Vagina (tissue), 2 donors: ENCODE results near the gene VPS37C.

ENCODE experiments used
- CTCF ChIP-seq, 3 experiments: fragments of 450-650 bp in 2 of 3; fragments of 200-600 bp in 1 of 3; sonication (generic) in 1 of 3; IDR thresholded peaks; one replicate each; pipeline ENCODE4 v1.5.1; 2017 to 2019; ENCODE audit warnings: antibody characterized with exemption in 3 of 3, mild to moderate bottlenecking in 2 of 3, moderate library complexity in 2 of 3
- POLR2A ChIP-seq, 2 donors: fragments of 450-650 bp; IDR thresholded peaks; one replicate each; pipeline ENCODE4 v1.6.1; 2017; ENCODE audit warnings: antibody characterized with exemption in 2 of 2, mild to moderate bottlenecking in 2 of 2, moderate library complexity in 2 of 2

DNA sequence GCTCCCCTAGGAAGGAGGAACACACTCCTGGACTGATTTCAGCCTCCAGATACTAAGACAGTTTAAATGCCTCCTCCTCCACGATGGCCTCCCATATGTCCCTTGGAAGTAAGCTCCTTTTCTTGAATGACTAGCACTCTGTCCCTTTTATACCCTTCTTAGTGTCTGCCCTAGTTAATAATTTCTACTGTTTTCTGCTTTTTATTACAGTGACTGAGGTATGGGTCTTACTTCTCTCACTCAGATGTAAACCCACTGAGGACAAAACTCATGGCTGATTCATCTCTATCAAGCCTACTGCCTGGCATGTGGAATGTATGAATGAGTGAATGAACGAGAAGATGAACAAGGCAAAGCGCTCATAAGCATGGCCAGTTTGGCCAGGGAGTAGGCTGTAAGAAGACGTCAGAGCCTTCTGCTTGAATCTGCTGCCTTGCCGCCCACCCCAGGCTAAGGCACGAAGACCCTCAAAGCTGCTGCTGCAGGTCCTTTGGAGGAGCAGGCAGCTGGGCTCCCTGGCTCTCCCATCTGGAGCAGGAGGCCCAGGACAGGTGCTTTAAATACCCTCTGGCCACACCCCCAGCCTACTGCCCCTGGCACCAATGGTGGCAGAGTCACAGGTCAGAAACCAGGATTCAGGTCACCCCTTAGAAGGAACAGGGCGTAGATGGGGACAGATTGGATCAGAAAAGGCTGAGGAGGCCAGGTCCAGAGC is 33.9 kb upstream of the VPS37C start:
- TF ChIP-seq CTCF (IDR thresholded peaks at IDR 0.05), result no peak
- TF ChIP-seq POLR2A (IDR thresholded peaks at IDR 0.05), result no peak
